PFSK-1 (cell line): Measurements from ENCODE around the gene SPAG6.

Experiments used
- FOXP2 ChIP-seq: optimal IDR thresholded peaks from 2 replicates; pipeline ENCODE3; 2011; ENCODE audit warnings: borderline replicate concordance, control low read depth, inconsistent platforms; ENCODE audit not compliant: insufficient read depth; ENCODE audit errors: extremely low read length, extremely low read depth
- POLR2AphosphoS5 ChIP-seq: IDR thresholded peaks from 2 replicates; pipeline ENCODE4 v1.6.1; 2012; ENCODE audit warnings: low read depth, mild to moderate bottlenecking, control low read depth, low read length, moderate library complexity
- SIN3A ChIP-seq: IDR thresholded peaks from 2 replicates; pipeline ENCODE4 v1.6.1; 2012; ENCODE audit warnings: mild to moderate bottlenecking, low read length, moderate library complexity, borderline replicate concordance; ENCODE audit not compliant: insufficient read depth
- TAF1 ChIP-seq: IDR thresholded peaks from 2 replicates; pipeline ENCODE4 v1.6.1; 2012; ENCODE audit warnings: low read length, control low read depth, borderline replicate concordance; ENCODE audit not compliant: insufficient read depth
- TF ChIP-seq, protein P1 (sequence below), 2 experiments: IDR thresholded peaks; 2 replicates each; pipeline versions ENCODE4 v1.6.1 to v1.8.0; 2011 to 2012; ENCODE audit warnings: low read depth in 2 of 2, low read length in 2 of 2, control low read depth in 1 of 2, inconsistent platforms in 1 of 2, mild to moderate bottlenecking in 1 of 2, moderate library complexity in 1 of 2; ENCODE audit not compliant: insufficient read depth in 1 of 2

DNA sequence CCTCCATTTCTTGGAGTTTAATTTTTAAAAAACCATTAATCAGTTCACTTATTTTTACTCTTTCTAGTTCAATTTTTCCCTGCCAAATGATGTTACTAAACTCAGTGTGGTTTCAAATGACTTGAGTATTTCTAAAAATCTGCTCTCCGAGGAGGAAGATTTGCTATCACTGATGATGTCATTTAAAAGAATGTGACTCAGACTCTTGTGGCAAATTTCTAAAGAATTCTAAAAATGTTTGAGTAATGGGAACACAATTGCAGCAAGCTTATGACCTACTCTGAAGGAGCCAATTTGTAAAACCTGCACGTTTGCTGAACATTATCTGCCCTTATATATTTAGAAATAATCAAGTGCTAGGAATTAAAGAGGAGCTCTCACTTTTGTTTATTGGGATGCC lies 88.6 kb downstream of the SPAG6 start:
- TF ChIP-seq TAF1 (no peak), POLR2AphosphoS5 (no peak), SIN3A (no peak), FOXP2 (no peak)
- TF ChIP-seq, protein P1, sequence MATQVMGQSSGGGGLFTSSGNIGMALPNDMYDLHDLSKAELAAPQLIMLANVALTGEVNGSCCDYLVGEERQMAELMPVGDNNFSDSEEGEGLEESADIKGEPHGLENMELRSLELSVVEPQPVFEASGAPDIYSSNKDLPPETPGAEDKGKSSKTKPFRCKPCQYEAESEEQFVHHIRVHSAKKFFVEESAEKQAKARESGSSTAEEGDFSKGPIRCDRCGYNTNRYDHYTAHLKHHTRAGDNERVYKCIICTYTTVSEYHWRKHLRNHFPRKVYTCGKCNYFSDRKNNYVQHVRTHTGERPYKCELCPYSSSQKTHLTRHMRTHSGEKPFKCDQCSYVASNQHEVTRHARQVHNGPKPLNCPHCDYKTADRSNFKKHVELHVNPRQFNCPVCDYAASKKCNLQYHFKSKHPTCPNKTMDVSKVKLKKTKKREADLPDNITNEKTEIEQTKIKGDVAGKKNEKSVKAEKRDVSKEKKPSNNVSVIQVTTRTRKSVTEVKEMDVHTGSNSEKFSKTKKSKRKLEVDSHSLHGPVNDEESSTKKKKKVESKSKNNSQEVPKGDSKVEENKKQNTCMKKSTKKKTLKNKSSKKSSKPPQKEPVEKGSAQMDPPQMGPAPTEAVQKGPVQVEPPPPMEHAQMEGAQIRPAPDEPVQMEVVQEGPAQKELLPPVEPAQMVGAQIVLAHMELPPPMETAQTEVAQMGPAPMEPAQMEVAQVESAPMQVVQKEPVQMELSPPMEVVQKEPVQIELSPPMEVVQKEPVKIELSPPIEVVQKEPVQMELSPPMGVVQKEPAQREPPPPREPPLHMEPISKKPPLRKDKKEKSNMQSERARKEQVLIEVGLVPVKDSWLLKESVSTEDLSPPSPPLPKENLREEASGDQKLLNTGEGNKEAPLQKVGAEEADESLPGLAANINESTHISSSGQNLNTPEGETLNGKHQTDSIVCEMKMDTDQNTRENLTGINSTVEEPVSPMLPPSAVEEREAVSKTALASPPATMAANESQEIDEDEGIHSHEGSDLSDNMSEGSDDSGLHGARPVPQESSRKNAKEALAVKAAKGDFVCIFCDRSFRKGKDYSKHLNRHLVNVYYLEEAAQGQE (IDR thresholded peaks at IDR 0.05; ENCODE audit: insufficient read depth in 1 of 2, low read depth in 2 of 2, low read length in 2 of 2) = no peak
